GM12801 (cell line): ENCODE measurements around the gene PLEKHG3.

Experiments used
- CTCF ChIP-seq: IDR thresholded peaks from one replicate; pipeline ENCODE4 v1.5.1; 2011; ENCODE audit warnings: control low read depth; ENCODE audit not compliant: insufficient read length; ENCODE audit errors: extremely low read depth

The PLEKHG3 gene

GRCh38 chr14:64711039-64711438 is 6.8 kb downstream of the PLEKHG3 start:
- TF ChIP-seq CTCF = no peak

- TF ChIP-seq CTCF = no peak
Observed at GRCh38 chr14:64713677-64714076, 9.5 kb downstream of the PLEKHG3 start.

- TF ChIP-seq CTCF = no peak
Observed at GRCh38 chr14:64714432-64715025, 10.3 kb downstream of the PLEKHG3 start.

- TF ChIP-seq CTCF = no peak
Observed at GRCh38 chr14:64715146-64715627, 11.0 kb downstream of the PLEKHG3 start.

- TF ChIP-seq CTCF = no peak
Observed at GRCh38 chr14:64715628-64716412, 11.6 kb downstream of the PLEKHG3 start.

GRCh38 chr14:64717870-64718269 is 13.6 kb downstream of the PLEKHG3 start:
- no peak for TF ChIP-seq CTCF

GRCh38 chr14:64718762-64719161 is 14.5 kb downstream of the PLEKHG3 start:
- TF ChIP-seq CTCF = no peak
